ENCODE measurements around the gene ACSL3. TPM values are rescaled to one million over a fixed set of nuclear protein-coding genes. Genes with fewer than 3 reads are reported as not detected.
A peak's percentile ranks its signal among the peaks of the same experiment; 100 is the strongest.

The ACSL3 gene
- total RNA-seq, 1 experiment from 2014 or later: 85.2 TPM

DNA sequence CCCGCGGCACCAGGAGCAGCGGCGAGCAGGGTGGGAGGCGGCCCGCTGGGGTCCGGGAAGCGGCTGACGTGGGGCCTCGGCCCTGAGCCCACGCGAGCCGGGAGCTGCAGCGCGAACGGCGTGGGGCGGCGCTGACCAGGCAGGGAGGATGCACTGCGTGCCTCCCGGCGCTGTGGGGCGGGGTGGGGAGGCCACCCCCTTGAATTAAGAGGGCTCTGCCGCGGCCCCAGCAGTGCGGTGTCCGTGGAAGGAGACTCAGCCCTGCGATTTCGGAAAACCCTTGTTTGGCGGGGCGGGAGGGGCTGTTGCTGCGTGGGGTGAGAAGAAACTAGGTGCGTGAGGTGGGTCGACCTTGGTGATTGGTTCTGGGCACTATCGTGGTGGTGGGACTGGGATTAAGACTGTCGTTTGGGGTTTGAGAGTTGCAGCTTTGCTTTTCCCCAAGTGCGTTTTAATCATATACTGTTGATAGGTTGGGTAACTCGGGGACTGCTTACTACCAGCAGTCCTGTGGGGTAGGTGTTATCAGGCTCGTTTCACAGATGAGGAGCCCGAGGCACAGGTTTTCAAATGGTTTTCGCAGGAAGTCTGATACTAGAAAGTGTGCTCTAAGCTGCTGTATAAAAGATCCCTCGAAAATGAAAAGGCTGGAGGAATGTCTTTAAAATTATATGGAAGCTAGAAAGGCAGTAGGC, 722 bp downstream of the ACSL3 start:
- no TSS peak for BruUV-seq (replicated peaks)
- ATAC-seq (peak; percentile 74), DNase-seq (ENCODE audit: low read depth, low spot score) (no peak)
- TF ChIP-seq SIN3A (IDR thresholded peaks at IDR 0.05; ENCODE audit: borderline replicate concordance, insufficient read depth, low read depth, low read length): no peak
- no peak for TF ChIP-seq POLR2AphosphoS5 (IDR thresholded peaks at IDR 0.05; ENCODE audit: low read depth, low read length)
- TF ChIP-seq, protein P1, sequence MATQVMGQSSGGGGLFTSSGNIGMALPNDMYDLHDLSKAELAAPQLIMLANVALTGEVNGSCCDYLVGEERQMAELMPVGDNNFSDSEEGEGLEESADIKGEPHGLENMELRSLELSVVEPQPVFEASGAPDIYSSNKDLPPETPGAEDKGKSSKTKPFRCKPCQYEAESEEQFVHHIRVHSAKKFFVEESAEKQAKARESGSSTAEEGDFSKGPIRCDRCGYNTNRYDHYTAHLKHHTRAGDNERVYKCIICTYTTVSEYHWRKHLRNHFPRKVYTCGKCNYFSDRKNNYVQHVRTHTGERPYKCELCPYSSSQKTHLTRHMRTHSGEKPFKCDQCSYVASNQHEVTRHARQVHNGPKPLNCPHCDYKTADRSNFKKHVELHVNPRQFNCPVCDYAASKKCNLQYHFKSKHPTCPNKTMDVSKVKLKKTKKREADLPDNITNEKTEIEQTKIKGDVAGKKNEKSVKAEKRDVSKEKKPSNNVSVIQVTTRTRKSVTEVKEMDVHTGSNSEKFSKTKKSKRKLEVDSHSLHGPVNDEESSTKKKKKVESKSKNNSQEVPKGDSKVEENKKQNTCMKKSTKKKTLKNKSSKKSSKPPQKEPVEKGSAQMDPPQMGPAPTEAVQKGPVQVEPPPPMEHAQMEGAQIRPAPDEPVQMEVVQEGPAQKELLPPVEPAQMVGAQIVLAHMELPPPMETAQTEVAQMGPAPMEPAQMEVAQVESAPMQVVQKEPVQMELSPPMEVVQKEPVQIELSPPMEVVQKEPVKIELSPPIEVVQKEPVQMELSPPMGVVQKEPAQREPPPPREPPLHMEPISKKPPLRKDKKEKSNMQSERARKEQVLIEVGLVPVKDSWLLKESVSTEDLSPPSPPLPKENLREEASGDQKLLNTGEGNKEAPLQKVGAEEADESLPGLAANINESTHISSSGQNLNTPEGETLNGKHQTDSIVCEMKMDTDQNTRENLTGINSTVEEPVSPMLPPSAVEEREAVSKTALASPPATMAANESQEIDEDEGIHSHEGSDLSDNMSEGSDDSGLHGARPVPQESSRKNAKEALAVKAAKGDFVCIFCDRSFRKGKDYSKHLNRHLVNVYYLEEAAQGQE (IDR thresholded peaks at IDR 0.05; ENCODE audit: insufficient read depth in 1 of 2, low read depth in 2 of 2, low read length in 1 of 2): no peak
- TF ChIP-seq TCF7L2 (IDR thresholded peaks at IDR 0.05; ENCODE audit: low read depth, low read length): no peak
- TF ChIP-seq, protein P2, sequence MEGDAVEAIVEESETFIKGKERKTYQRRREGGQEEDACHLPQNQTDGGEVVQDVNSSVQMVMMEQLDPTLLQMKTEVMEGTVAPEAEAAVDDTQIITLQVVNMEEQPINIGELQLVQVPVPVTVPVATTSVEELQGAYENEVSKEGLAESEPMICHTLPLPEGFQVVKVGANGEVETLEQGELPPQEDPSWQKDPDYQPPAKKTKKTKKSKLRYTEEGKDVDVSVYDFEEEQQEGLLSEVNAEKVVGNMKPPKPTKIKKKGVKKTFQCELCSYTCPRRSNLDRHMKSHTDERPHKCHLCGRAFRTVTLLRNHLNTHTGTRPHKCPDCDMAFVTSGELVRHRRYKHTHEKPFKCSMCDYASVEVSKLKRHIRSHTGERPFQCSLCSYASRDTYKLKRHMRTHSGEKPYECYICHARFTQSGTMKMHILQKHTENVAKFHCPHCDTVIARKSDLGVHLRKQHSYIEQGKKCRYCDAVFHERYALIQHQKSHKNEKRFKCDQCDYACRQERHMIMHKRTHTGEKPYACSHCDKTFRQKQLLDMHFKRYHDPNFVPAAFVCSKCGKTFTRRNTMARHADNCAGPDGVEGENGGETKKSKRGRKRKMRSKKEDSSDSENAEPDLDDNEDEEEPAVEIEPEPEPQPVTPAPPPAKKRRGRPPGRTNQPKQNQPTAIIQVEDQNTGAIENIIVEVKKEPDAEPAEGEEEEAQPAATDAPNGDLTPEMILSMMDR (IDR thresholded peaks at IDR 0.05): no peak; the same call in 1 of the 2 replicates
- H3K27ac ChIP-seq (ENCODE audit: low read length): peak overlapping the region; percentile 85
- intact Hi-C loops (cut with micrococcal nuclease; ENCODE audit: unreplicated experiment): no loop called here
- in situ Hi-C loops (cut with HindIII; ENCODE audit: low pct_unique_long_range_greater_than_20kb, low sequenced_read_pairs): no loop called here
- H3K4me3 ChIP-seq (ENCODE audit: low read depth in 2 of 2, low read length in 2 of 2): peak overlapping the region; percentile 89 to 91
- H3K36me3 ChIP-seq (ENCODE audit: control insufficient read depth, insufficient read depth, low read length): no peaks in the 10 kb centered on the region; the same call in 1 of the 2 replicates
- ChIA-PET POLR2A (interaction anchor here (0.6 kb wide), 1 partner anchor 44 kb away, joined by 16 read pairs; no protein-coding TSS in a partner anchor), CTCF (interaction anchor here (0.8 to 1.5 kb wide), 2 partner anchors 64 to 152 kb away, joined by 5 to 8 read pairs; no protein-coding TSS in a partner anchor)
- peaks cover 50% of the 10 kb centered on the region for H3K4me1 ChIP-seq (ENCODE audit: control insufficient read depth, insufficient read depth, low read length)
- H3K9me3 ChIP-seq (ENCODE audit: control insufficient read depth, insufficient read depth, low read depth, low read length): no peaks in the 10 kb centered on the region
- H3K27me3 ChIP-seq (ENCODE audit: control insufficient read depth, insufficient read depth, low read length): no peaks in the 10 kb centered on the region

DNA sequence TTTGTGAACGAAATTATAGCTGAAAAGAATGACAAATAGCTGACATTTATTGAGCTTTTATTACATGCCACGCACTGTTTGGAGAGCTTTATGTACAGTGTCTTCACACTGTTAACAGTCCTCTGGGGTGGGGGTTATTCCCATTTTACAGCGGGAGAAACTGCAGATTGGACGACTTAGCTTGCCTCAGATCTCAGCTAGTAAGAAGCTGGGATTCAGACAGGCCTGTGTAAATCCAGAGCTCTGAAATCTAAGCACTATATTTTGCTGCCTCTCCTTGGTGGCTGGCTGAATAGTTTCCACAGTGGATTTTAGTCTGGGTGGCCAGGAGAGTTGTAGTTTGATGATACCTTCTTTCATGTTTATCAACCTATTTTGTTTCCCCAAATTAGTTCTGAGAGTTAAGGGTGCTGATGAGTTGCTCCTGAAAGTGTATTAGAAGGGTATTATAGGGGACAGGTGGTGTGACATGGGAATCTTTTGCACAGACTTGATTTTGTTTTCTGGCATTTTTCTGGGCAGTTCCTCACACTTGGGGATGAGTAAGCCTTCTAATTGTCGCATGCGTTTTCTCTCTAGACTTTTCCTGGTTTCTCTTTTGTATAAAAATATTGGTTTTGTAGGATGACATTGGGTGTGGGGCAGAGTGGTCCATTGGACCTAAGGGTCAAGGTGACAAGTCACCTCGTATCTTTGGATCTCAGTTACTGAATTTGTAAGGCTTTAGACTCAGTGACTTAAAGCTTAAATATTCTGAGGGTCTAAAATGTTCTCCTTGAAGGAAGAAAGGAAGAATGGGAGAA, 1.5 kb downstream of the ACSL3 start:
- TF ChIP-seq POLR2AphosphoS5 (IDR thresholded peaks at IDR 0.05; ENCODE audit: low read depth, low read length): no peak
- TF ChIP-seq, protein P2 (IDR thresholded peaks at IDR 0.05): peak; percentile 24; the same call in 1 of the 2 replicates
- H3K9me3 ChIP-seq (ENCODE audit: control insufficient read depth, insufficient read depth, low read depth, low read length): no peaks in the 10 kb centered on the region
- no peaks in the 10 kb centered on the region for H3K27me3 ChIP-seq (ENCODE audit: control insufficient read depth, insufficient read depth, low read length)
- ATAC-seq: no peak
- no peak for DNase-seq (ENCODE audit: low read depth, low spot score)
- CTCF ChIA-PET: interaction anchor here (0.6 to 1.5 kb wide), 4 partner anchors 53 to 153 kb away, joined by 3 to 8 read pairs (median 4); no protein-coding TSS in a partner anchor
- POLR2A ChIA-PET: interaction anchor here (0.6 kb wide), 1 partner anchor 44 kb away, joined by 16 read pairs; no protein-coding TSS in a partner anchor
- TSS peak; percentile 92 for BruUV-seq (replicated peaks)
- in situ Hi-C loops (cut with HindIII; ENCODE audit: low pct_unique_long_range_greater_than_20kb, low sequenced_read_pairs) (no loop called here), intact Hi-C loops (cut with micrococcal nuclease; ENCODE audit: unreplicated experiment) (no loop called here)
- peaks cover 50% of the 10 kb centered on the region for H3K4me1 ChIP-seq (ENCODE audit: control insufficient read depth, insufficient read depth, low read length)
- no peaks in the 10 kb centered on the region; the same call in 1 of the 2 replicates for H3K36me3 ChIP-seq (ENCODE audit: control insufficient read depth, insufficient read depth, low read length)
- peak overlapping the region; percentile 89 to 91 for H3K4me3 ChIP-seq (ENCODE audit: low read depth in 2 of 2, low read length in 2 of 2)
- peak overlapping the region; percentile 85 for H3K27ac ChIP-seq (ENCODE audit: low read length)

Measured in Panc1 (cell line).